ACC112 (cell line): ENCODE measurements around the gene SOX10.

ENCODE experiments used
- H2AFZ ChIP-seq: fragments of 200-600 bp; sonication (generic); one replicate; pipeline ENCODE4 v1.6.0; 2017; ENCODE audit warnings: antibody characterized with exemption, low read length; ENCODE audit not compliant: unreplicated experiment
- H3K27ac ChIP-seq: fragments of 200-600 bp; sonication (generic); 2 replicates; pipeline ENCODE4 v1.5.1; 2014; ENCODE audit warnings: low read depth, mild to moderate bottlenecking, antibody characterized with exemption, low read length, moderate library complexity
- H3K27me3 ChIP-seq: fragments of 200-600 bp; sonication (generic); 2 replicates; pipeline ENCODE4 v1.6.1; 2014; ENCODE audit warnings: mild to moderate bottlenecking, antibody characterized with exemption, low read length, moderate library complexity, mixed read lengths; ENCODE audit not compliant: insufficient read depth
- H3K36me3 ChIP-seq: fragments of 200-600 bp; sonication (generic); 2 replicates; pipeline ENCODE4 v1.6.1; 2016; ENCODE audit warnings: mild to moderate bottlenecking, antibody characterized with exemption, low read length, moderate library complexity, mixed read lengths; ENCODE audit not compliant: insufficient read depth
- H3K4me1 ChIP-seq: fragments of 200-600 bp; sonication (generic); one replicate; pipeline ENCODE4 v1.6.1; 2016; ENCODE audit warnings: low read length, mixed read lengths; ENCODE audit not compliant: insufficient read depth, unreplicated experiment, control insufficient read depth
- H3K4me3 ChIP-seq: fragments of 200-600 bp; sonication (generic); 2 replicates; pipeline ENCODE4 v1.5.1; 2014; ENCODE audit warnings: mild to moderate bottlenecking, low read depth, low read length
- H3K79me2 ChIP-seq: fragments of 200-600 bp; sonication (generic); one replicate; pipeline ENCODE4 v1.6.0; 2016; ENCODE audit warnings: low read length; ENCODE audit not compliant: control insufficient read depth, unreplicated experiment, insufficient read depth

Gene SOX10

DNA sequence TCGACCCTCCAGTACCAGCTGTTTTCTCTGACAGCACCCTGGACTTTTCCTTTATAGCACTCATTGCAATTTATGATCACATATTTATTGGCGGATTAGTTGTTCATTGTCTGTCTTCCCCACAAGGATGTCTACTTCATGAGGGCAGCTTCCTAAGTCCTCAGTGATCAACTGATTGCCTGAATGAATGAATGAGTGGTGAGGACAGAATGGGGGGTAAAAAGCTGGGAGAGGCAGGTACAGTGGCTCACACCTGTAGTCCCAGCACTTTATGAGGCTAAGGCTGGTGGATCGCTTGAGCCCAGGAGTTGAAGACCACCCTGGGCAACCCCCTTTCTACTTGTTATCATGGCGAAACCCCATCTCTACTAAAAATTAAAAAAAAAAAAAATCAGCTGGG is 11.1 kb upstream of the SOX10 start:
- no peaks in the 10 kb centered on the region for H3K36me3 ChIP-seq
- no peaks in the 10 kb centered on the region for H3K79me2 ChIP-seq
- H3K4me3 ChIP-seq: no peak overlapping the region
- H3K27ac ChIP-seq: no peak overlapping the region
- no peaks in the 10 kb centered on the region for H3K27me3 ChIP-seq
- H2AFZ ChIP-seq: no peak overlapping the region
- H3K4me1 ChIP-seq: peaks cover 12% of the 10 kb centered on the region

DNA sequence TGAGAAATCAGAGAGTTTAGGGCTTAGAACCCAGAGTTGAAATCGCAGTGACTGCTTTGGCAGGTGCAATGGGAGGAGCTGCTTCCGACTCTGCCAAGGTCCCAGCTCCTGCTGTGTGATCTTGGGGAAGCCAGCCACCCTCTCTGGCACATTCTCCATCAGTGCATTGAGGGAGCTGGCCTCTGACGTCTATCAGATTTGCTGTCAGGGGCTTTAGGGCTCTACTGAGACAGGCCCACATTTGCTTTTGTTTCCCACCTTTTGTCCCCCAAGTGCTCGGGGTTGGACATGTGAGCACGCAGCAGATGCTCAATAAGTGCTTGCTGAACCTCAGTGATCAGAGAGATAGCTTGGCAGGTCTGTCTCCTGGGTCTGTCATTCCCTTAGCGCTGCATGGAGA is 10.6 kb upstream of the SOX10 start:
- H2AFZ ChIP-seq: no peak overlapping the region
- no peaks in the 10 kb centered on the region for H3K79me2 ChIP-seq
- no peak overlapping the region for H3K27ac ChIP-seq
- H3K36me3 ChIP-seq: no peaks in the 10 kb centered on the region
- no peaks in the 10 kb centered on the region for H3K27me3 ChIP-seq
- peaks cover 8% of the 10 kb centered on the region for H3K4me1 ChIP-seq
- no peak overlapping the region for H3K4me3 ChIP-seq

DNA sequence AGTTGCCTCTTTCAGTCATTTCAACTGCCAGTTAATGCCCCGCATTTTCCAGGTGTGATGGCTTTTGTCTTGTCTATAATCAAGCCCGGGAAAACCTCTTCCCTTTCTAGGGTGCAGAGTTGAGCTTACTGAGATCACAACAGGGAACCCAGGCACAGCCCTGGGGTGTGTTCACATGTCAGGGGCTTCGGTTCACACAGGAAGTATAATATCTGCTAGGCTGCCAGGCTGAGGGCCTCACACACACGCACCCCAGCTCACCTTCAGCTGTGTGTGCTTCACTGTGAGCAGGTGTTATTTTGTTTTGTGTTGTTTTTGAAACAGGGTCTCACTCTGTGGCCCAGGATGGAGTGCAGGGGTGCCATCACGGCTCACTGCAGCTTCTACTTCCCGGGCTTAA is 9.7 kb upstream of the SOX10 start:
- H3K27ac ChIP-seq: no peak overlapping the region

DNA sequence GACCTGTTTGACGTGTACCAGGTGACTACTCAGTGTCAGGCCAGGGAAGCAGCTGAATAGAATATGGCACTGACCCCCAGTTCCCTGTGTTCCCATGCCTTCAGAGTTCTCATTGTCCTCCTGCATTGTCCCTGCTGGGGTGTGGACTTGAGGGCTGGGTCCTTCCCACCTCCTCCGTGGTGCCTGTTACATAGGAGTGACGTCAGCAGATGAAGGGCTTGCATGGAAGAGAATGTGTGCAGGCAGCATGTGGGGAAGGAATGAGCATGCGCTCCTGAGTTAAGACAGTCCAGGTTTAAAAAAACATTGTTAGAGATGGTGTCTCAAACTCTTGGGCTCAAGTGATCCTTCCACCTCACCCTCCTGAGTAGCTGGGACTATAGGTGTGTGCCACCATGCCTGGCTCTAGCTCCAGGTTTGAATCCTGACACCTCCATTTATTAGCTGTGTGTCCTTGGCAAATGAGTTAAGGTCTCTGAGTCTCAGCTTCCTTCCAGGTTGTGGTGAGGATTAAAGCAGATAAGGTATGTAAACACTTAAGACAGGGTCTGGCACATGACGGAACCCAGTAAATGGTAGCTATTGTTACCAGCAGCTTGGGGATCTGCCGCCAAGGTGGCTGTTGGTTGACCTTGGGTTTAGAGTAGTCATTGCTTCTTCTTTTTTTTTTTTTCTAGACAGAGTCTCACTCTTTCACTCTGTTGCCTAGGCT is 7.5 kb upstream of the SOX10 start:
- Histone ChIP-seq H2AFZ (no peak overlapping the region), H3K27ac (no peak overlapping the region), H3K4me3 (no peak overlapping the region), H3K4me1 (no peaks in the 10 kb centered on the region), H3K27me3 (no peaks in the 10 kb centered on the region), H3K36me3 (no peaks in the 10 kb centered on the region), H3K79me2 (no peaks in the 10 kb centered on the region)

More for the DNA sequence above, 9.7 kb upstream of the SOX10 start:
- H3K36me3 ChIP-seq: no peaks in the 10 kb centered on the region
- no peaks in the 10 kb centered on the region for H3K79me2 ChIP-seq
- H3K4me3 ChIP-seq: no peak overlapping the region
- no peaks in the 10 kb centered on the region for H3K27me3 ChIP-seq
- no peaks in the 10 kb centered on the region for H3K4me1 ChIP-seq
- no peak overlapping the region for H2AFZ ChIP-seq

DNA sequence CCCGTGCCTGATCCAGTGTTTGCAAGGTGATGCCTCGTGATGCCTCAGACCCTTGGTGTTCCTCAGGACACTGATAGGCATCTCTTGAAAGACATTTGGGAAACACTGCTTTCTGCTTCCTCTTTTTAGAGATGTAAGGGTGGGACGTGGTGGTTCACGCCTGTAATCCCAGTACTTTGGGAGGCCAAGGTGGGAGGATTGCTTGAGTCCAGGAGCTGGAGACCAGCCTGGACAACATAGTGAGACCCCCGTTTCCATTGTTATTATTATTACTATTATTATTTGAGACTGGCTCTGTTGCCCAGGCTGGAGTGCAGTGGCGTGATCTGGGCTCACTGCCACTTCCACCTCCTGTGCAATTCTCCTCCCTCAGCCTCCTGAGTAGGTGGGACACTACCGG is 6.5 kb upstream of the SOX10 start:
- no peak overlapping the region for H3K4me3 ChIP-seq
- no peaks in the 10 kb centered on the region for H3K27me3 ChIP-seq
- H3K36me3 ChIP-seq: no peaks in the 10 kb centered on the region
- no peak overlapping the region for H2AFZ ChIP-seq
- H3K27ac ChIP-seq: no peak overlapping the region
- no peaks in the 10 kb centered on the region for H3K79me2 ChIP-seq
- no peaks in the 10 kb centered on the region for H3K4me1 ChIP-seq

DNA sequence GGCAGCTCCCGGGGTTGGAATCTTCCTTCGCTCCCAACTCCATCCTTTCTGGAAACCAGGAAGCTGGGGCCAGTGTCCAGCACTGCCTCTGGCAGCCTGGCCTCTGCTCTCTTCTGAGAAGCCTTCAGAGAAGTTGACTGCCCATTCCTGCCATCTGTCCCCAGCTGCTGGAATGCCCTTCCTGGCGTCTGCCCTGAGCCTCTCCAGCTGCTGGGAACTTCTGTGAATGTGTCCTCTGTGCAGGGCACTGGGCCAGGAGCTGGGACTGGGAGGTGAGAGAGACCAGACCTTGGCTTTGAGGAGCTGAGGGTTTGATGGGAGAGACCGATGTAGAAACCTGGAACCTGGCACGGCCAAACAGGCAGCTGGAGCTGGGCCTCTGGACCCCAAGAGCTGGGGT is 5.9 kb upstream of the SOX10 start:
- H3K27me3 ChIP-seq: no peaks in the 10 kb centered on the region
- no peaks in the 10 kb centered on the region for H3K79me2 ChIP-seq
- no peak overlapping the region for H2AFZ ChIP-seq
- H3K4me3 ChIP-seq: no peak overlapping the region
- H3K36me3 ChIP-seq: no peaks in the 10 kb centered on the region
- no peaks in the 10 kb centered on the region for H3K4me1 ChIP-seq
- H3K27ac ChIP-seq: no peak overlapping the region

DNA sequence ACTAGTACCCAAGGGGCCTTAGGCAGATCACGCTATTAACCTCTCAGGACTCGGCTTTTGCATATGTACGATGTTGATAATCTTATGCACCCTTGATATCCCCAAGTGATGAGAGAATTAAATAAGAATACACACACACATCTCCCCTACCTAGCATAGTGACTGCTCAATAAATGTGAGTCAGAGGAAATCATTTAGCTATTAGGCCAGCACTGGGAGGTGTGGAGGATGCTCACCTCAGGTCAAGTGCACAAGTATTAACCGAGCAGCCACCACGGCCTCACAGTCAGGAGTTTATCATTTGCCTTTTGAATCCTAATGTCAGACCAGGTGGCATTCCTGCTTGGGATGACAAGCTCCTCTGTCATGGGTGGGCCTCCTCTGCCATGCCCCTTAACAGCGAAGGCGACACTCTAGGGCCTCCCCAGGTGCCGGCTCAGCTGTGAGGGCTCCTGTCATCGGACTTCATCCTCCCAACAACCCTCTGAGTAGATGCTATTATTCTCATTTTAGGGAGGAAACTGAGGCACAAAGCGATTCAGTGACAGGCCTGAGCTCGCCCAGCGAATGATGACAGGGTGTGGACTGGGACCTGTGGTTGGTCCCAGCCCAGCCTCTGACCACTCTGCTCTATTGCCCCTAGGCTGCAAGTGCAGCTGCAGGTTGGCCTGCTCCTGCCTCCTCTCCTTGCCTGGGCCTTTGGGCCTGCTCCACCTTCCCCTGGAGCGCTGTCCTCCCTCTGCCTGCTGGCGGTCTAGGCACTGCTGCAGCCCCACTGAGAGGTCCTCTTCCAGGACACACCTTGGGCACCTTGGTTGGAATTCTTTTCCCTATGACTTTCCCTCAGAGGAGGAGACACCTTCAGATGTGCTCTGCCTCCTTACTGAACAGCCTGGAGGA is 5.0 kb upstream of the SOX10 start:
- H3K4me1 ChIP-seq: no peaks in the 10 kb centered on the region
- no peaks in the 10 kb centered on the region for H3K36me3 ChIP-seq
- H3K27me3 ChIP-seq: no peaks in the 10 kb centered on the region
- H3K79me2 ChIP-seq: no peaks in the 10 kb centered on the region
- H3K27ac ChIP-seq: no peak overlapping the region
- H3K4me3 ChIP-seq: no peak overlapping the region
- H2AFZ ChIP-seq: no peak overlapping the region

DNA sequence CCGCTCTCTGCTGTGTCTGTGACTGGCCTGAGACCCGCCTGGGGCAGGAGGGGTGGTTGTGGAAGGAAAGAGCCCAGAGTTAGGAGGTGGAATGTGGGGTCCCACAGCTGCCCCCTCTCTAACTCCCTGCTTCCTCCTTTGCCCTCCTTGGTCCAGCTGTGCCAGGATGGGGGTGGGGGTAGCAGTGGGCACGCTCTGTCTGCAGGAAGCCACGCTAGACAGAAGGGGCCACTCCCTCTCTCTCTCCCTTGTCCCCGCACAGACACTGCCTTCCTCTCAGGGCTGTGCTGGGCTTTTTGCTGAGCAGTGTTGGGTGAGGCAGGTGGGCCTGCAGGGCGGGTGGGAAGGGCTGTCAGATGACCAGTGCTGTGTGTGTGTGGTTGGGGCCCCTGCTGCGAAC is 2.0 kb upstream of the SOX10 start:
- no peak overlapping the region for H3K4me3 ChIP-seq
- H3K79me2 ChIP-seq: no peaks in the 10 kb centered on the region
- no peaks in the 10 kb centered on the region for H3K27me3 ChIP-seq
- H2AFZ ChIP-seq: no peak overlapping the region
- no peaks in the 10 kb centered on the region for H3K4me1 ChIP-seq
- H3K27ac ChIP-seq: no peak overlapping the region
- no peaks in the 10 kb centered on the region for H3K36me3 ChIP-seq

DNA sequence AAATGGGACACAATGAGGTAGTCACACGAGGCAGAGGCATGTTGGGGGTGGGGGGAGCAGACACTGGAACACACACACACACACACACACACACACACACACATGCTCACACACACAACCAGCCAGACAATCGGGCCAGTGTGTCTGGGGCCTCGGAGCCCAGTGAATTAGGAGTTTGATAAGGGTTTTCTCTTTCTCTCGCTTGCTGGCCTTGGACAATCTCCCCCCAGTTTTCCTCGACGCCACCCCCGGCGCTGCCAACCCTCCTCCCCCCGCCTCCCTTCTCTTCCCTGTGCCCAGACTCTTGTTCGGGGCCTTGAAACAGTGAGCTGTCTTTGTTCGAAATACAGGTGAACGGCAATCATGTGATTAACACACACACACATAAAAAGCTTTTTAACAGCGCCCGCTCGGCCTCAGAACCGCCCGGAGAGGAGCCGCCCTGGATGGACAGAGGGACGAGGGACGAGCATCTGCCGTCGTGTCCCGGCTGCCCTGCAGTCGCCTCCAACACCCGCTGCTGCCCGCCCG is 1.5 kb upstream of the SOX10 start:
- no peak overlapping the region for H3K27ac ChIP-seq
- no peaks in the 10 kb centered on the region for H3K27me3 ChIP-seq
- no peak overlapping the region for H3K4me3 ChIP-seq
- no peaks in the 10 kb centered on the region for H3K36me3 ChIP-seq
- no peak overlapping the region for H2AFZ ChIP-seq
- H3K4me1 ChIP-seq: no peaks in the 10 kb centered on the region
- no peaks in the 10 kb centered on the region for H3K79me2 ChIP-seq

DNA sequence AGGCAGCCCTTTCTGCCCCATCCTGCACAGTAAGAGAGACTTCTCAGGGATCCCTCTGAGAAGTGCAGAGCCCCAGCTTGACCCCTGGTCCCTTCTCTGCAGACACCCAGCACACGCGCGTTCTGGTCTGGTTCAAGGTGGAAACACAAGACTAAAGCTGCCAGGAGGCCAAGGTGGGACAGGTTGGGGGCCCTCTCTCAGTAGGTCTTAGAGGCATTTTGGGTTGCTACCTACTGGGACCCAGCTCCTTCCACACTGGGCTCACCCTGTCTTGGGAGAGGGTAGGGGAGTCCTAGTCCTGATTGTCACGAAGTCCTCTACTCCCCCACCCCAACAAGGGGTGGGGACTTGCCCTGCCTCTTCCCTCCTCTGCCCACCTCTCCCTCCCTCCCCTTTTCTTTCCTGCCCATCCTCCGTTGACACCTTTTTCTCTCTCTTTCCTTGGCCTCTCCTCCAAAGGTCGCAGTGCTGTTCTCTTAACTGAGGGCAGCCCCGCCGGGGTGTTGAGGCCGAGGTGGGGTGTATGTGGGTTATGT is 763 bp upstream of the SOX10 start:
- Histone ChIP-seq H2AFZ (no peak overlapping the region), H3K79me2 (no peaks in the 10 kb centered on the region), H3K36me3 (no peaks in the 10 kb centered on the region), H3K27ac (no peak overlapping the region), H3K27me3 (no peaks in the 10 kb centered on the region), H3K4me3 (no peak overlapping the region), H3K4me1 (no peaks in the 10 kb centered on the region)
